HG03520 (cell line): ENCODE results near the gene XRCC4.
A peak's percentile ranks its signal among the peaks of the same experiment; 100 is the strongest.

Experiments used
- ATAC-seq: cut with Tn5 transposase; IDR thresholded peaks from one replicate; pipeline ENCODE4 v1.9.1; 2021; ENCODE audit warnings: mild to moderate bottlenecking, moderate library complexity; ENCODE audit not compliant: unreplicated experiment

XRCC4 gene

DNA sequence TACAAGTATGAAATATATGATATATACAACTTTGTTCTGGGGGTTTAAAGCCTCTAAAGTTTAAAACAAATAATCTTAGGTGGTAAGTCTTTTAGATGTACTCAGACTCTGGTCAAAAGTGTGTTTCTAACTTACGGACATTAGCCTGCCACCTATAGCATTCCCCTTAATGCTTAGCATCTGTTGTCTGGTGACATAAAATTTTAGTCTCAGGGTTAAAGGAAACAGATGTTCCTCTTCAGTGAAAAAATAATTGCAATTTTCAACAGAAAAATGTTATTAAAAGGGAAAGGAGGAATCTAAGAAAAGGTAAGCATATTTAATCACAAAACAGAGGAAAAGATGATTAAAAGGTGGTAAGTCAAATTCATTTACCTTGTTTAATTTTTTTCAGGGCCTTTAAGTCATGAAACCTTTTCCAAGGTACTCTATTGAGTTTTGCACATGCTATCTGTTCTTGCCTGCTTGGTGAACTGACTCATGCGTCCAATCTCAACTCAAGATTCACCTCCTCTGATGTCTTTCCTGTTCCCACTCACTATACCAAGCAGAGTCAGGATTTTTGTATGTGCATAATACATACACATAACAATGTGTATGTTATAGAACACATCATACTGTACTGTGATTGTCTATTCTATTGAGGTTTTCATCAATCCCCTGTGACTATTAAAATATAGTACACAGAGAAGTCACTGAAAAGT lies 8.1 kb upstream of the XRCC4 start:
- no peak for ATAC-seq

DNA sequence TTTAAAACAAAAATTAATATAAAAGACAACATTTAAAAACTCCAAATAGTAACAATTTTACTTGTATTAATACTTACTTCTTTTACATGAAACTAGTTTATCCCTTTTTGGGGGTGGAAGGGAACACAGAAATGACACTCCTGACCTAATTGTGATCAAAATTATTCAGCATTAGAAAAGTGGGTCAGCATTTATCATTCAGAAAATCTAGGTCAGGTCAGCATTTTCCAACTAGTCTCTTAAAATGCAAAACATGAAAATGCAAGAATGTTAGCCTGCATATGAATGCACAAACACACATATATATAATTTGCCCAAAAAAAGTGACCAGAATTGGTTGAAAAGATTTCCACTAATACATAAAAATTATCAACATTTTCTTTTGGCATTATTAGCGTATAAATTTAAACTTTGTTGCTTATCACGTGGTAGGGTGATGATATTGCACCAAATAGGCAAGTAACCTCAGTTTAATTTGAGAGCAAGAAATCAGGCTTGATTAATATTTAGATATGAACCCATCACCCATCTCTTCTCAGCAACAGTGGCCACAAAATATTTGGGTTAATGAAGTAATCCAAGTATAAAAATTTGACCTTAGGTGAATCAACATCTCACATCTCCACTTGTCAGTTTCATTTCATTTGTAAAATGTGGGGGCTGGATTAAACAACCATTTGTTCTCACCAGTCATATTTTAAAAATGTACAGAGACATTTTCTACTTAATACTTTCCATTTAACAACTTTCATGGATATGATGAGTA lies 5.9 kb upstream of the XRCC4 start:
- ATAC-seq = no peak

DNA sequence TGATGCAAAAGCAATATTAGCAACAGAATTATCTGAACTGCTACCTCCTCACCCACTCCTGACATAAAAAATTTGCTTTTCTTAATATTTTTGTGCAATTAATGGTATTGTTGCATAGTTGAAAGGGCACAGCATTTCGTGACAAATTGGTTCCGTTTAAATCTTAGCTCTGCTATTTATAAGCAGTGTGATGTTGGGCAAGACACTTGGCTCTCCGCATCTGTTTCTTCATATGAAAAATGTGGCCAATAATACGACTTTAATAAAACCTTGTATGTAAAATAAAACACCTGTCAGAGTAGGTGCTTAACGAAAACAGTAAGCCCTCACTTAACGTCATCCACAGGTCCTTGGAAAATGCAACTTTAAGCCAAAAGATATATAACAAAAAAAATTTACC lies 4.4 kb upstream of the XRCC4 start:
- ATAC-seq = no peak

DNA sequence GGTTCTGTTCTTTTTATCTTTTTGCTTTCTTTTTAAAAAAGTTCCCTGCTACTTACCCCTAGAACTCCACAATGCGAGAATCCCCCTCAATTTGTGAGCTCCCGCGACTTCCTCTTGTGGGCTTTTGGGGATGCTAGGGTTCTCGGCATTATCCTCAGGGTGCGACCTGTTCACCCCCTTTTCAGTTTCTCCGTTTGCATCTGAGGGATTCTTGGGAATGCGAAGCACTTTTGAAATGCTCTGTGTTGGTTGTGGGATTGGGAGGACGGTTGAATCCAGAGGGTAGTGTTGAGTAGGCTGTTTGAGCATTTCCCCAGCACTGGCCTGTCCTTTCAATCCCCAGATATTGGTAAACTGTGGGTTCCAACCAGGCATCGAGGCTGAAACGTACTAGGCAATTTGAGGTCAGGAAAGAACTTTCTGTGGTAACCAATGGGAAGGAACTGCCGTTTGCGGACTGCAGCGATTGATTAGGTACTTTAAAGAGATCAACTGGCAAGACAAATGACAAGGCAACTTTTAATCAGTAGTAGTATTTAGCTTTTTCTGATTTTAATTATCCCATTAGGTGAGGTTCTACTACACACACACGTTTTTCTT lies 415 bp downstream of the XRCC4 start:
- peak; percentile 4 for ATAC-seq

DNA sequence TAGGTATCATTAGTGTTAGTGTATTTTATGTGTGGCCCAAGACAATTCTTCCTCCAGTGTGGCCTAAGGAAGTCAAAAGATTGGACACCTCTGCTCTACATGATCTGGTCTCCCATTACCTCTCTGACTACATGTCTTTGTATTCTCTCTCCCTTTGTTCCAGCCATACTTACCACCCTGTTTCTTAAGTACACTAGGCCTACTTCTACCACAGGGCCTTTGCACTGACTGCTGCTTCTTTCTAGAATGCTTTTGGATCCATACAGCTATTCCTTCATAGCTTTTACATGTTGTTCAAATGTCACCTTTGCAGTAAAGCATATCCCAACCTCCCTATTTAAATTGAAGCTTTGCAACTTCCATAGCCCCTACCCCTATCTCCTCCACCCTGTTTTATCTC lies 5.4 kb downstream of the XRCC4 start:
- no peak for ATAC-seq

DNA sequence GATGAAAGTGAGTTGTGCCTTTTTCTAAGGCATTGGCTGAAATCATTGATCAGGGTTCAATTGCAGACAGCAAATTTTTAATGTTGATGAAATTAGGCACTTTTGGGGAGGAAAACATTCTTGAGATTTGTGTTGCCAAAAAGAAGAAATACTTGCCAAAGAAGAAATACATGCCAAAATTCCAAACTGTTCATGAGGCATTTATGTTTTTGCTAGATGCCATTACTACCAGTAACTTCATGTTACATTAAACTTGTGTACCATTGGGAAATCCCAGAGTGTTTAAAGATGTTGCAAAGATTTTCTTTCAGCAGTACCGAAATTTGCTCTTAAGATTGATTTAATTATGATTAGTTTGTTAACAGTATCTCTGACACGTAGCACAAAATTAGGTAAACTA lies 7.0 kb downstream of the XRCC4 start:
- no peak for ATAC-seq

DNA sequence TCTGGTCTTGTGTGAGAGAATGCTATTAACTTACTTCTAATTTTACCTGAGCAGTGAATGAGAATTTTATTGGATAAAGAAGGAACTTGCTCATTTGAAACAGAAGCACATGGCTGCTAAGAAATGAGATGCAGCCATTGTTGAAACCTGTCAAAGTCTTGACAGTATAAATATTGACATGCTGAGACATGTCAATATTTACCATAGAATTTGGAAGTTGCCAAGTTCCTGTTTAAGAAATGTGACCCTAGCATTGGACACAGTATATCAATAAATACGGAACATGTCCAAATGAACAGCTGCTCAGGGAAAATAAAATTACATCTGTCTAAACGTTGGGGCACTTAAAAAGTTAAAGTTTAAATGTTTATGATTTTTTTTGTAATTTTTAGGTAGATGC lies 7.8 kb downstream of the XRCC4 start:
- no peak for ATAC-seq

DNA sequence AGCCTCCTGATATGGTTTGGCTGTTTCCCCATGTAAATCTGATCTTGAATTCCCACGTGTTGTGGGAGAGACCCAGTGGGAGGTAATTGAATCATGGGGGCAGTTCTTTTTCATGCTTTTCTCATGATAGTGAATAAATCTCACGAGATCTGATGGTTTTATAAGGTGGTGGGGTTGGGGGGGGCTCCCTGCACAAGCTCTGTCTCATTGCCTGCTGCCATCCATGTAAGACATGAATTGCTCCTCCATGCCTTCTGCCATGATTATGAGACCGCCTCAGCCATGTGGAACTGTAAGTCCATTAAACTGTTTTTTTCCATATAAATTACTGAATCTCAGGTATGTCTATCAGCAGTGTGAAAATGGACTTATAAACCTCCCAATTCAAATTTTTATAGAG lies 12.8 kb downstream of the XRCC4 start:
- ATAC-seq = no peak

DNA sequence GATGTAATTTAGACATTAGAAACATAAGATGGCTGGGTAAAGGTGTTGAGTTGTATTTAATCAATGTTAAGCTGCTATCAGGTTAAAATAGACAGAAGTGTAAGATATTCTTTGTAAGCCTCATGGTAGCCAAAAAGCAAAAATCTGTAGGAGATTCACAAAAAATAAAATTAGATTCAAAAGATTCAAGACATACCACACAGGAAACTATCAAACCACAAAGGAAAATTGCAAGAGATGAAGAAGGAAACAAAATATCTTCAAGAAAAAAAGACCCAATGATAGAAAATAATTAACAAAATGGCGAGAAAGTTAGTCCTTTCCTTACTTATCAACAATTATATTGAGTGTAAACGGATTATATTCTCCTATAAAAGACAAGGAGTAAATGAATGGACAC lies 15.3 kb downstream of the XRCC4 start:
- ATAC-seq = no peak

DNA sequence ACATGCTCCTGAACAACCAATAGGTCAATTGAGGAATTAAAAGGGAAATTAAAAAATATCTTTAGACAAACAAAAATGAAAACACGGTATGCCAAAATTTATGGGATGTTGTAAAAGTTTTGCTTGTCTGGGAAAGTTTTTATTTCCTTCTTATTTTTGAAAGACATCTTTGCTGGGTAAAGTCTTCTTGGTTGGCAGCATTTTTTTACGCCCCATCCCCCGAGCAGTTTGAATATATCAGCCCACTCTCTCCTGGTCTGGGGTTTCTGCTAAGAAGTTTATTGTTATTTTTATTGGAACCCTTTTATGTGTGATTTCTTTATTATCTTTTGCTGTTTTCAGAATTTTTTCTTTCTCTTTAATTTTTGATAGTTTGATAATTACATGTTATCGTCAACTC lies 16.3 kb downstream of the XRCC4 start:
- ATAC-seq = no peak

DNA sequence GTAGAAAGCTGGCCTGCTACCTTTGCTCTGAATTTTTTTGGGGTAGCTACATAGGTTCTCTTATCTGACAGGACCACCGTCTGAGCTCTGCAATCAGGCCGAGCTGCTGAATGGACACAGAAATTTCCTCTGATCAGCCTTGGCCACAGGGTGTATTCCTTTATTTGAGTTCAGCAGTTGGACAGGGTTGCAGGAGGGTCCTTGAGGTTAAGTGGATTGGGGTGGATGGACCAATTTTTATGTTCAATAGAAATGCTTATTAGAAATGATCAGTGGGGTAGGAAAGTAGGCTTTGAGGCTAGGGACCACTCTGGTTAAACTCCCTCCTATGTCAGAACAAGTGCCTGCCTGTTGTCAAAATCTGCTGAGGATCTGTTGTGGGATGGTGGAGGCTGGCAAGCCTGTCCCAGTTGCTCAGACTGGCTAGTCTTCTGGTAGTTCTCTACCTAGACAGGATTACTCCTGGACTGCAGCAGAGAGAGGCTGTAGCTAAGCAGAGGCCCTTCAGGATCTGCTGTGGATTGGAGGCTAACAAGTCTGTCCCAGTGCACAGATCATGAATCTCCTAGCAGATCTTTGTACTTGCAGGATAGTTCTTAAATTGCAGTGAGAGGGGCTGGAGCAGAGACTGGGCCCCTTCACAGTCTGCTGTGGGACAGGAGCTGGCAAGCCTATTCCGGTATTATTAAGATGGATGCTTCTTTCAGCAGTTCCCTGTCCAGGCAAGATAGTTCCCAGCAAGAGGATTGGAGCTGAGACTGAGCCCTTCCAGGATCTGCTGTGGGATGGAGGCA lies 18.0 kb downstream of the XRCC4 start:
- ATAC-seq = no peak

DNA sequence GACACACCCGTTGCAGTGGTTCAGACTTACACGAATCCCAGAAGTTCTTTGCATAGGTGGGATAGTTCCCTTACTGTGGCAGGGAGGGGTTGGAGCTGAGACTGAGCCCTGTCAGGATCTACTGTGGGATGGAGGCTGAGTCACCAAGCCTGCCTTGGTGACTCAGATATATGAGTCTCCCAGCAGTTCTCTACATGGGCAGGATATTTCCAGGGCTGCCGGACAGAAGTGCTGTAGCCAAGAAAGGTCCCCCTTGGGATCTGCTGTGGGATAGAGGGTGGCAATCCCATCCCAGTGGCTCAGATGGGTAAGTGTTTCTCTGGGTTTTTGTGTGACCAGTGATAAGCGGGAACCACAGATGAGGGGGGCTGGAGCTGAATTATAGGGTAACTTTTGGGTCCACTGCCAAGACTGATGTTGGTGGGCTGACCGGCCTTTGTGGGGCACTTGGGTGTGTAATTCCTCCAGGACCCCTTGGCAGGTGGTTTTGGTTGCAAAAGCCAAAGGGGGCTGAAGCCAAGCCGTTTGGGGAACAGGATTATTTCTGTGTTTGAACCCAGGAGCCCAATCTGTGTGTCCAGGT lies 18.7 kb downstream of the XRCC4 start:
- ATAC-seq = no peak

DNA sequence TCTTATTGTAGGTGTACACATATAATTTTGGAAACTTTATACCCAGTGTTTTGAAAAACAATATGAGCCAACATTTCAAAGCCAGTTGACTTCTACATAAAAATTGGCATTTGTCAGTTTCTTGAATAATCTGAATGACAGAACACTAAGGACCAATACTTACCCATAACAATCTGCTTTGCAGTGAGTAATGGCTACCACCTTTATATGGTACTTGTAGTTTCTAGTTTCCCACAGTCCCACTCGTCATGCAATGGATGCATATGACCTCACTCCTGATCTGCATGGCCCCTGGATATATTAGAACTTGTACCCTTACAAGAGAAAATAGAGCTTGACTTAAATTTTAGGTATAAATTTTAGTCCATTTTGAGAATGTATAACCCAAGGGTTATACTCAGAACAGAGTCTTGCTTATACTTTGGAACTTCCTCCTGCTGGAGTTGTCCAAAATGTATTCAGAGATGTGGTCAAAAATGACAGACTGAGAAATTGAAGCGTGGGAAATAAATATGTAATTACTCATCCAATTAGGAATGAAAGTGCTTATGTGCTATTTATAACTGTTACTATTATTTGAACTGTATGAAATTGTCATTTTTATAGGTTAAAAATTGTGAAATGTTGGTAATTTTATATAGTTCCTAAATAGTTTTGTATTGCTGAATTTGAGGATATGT lies 19.5 kb downstream of the XRCC4 start:
- ATAC-seq = no peak

DNA sequence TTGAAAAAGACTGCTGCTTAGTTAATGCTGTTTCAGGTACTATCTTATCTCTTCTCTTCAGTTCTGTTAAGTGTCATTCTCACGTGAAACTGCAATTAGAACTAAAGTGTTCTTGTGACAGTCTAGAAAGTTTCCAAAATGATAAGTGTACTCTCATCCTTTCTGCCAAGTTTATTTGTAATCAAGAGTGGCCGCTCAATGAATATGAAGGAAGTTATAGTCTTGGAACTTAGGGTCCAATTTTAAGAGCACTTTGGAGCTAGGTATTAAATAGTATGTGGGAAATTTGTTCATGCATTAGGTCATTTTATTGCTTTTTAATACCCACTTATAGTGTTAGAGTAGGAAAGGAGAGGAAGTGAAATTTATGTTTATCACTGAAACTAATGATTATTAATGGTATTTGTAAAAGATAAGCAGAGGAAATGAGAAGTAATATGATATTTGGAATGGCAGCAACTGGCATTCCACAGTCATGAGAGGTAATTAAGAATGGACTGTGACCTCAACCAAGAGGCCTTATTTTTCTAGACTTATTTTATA lies 20.4 kb downstream of the XRCC4 start:
- no peak for ATAC-seq

DNA sequence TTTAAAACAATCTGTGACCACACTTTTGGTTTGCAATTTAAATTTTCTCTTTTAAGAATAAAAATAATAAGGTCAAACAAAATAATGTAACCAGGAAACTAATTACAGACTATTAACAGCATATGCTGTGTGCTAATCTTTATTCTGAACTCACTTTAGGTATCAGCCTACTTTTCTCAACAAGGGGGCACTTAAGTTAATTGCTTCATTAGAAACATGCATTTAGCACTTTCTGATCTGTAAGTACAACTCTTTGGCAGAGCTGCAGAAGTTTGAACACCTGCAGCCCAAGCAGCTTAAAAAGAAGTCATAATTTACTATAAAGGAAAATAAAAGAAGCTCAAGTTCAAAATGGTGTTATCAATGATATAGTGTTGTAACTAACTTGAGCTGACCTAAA lies 21.7 kb downstream of the XRCC4 start:
- no peak for ATAC-seq

DNA sequence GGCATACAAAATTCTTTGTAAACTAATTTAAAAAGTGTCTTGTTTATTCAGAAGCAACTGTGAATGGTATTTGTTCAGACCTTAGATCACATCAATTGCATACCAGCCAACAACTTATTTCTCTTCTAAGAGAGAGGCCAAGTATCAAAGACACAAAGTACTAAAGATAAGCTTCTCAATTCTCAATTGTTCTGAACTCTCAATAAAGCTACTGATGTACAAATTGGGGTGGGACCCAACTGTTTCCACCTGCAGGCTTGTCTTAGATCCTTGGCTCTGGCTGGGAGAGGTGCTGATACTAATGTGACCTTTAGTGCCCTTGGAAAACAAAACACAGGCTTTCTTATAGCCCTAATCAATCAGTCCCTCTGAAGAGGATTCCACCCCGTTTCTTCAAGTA lies 22.1 kb downstream of the XRCC4 start:
- ATAC-seq = no peak

DNA sequence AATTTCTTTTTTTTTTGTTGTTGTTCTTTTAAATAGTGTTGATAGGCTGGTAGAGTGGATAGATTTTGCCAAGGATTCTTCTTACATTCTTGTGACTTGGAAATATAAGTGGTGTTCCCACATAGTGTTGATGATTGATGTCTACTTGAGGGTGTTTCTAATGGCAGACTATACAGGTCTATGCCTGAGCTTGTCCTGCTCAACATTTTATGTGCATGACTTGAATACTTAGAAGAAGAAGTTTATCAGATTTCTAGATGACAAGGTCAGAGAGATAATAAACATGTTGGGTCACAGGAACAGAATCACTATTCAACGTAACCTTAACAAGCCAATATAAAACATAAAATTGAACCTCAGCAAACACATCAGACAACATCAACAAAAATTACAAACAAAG lies 24.2 kb downstream of the XRCC4 start:
- ATAC-seq = no peak

DNA sequence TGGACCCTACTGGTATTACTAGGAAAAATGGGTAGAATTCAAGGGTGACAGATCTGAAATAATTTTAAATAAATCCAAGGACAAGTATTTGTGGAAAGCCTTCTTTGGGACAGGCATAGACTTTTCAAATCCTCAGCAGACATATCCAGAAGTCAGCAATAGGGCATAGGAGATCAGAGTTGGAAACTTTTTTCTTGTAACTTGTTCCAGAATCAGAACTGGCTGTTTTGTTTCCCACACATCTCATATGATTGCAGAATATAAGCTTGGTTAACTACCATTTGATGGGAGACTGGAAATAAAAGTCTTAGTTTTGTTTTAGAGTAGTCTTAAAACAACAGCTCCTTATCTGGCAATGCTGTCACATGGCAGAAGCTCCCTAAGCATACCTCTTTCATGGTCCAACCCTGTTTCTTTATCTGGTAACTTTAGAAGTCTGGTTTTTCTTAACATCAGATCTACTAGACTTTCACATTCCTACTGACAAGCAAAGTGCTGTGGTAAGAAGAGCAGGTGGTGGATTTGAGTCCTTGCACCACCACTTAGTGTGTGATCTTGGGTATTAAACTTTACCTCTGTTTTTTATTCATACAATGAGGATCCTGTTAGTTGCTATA lies 25.1 kb downstream of the XRCC4 start:
- no peak for ATAC-seq

DNA sequence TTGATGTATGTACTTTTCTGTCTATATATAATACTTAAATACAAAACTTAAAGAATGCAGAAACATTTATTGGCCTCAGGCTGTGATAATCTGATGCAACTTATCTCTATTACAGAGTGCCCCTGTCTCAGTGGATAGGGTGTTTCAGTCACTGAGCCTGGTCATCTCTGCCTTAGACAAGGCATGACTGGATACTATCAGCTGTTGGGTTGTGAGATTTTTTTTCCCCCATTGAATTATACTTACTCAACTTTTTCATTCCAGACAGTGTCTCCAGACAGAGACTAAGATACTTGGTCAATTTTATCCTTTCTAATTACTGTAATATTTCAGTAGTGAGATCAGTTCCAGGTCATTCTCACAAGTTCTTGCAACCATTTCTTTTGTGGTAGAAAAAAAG lies 26.7 kb downstream of the XRCC4 start:
- ATAC-seq = no peak
